ENCODE results near the gene SLC4A4. TPM values are rescaled to one million over a fixed set of nuclear protein-coding genes. Genes with fewer than 3 reads are reported as not detected.

SLC4A4 gene
- total RNA-seq, 2 experiments from 2014 or later: 0.08 to 0.14 TPM

DNA sequence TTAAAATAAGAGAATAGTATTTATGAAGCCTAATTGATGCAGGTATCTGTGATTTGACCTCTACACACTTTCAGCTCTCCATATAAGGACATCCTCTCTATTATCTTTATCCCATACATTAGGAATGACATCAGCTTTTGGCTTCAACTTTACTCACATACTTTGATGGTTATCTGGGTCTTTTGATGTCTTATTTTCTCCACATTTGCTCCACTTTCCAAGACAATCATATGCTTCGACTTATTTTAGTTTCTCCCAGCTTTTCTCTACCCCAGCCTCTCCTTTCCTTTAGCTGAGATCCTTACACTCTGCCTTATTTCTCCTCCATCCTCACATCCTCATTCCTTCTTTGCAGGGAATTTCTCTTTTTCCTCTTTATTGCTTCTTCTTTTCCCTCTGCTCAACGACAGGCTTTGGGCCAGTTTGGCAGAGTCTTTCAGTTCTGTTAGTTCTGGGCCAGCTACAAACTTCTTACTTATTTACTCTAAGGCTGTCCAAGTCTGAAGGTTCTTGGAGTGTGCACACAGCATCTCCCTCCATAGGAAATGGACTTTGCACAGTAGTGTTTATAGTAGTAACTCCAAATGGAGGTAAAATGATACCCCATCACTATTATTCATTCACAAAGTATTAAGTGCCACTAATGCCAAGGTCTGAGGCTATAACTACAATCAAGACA lies 50.5 kb downstream of the SLC4A4 start:
- no peaks in the 10 kb centered on the region for H3K36me3 ChIP-seq (ENCODE audit: insufficient read depth, low read length)
- no peak overlapping the region for H3K27ac ChIP-seq (ENCODE audit: low read depth in 1 of 2, low read length in 2 of 2)
- ChIA-PET POLR2A (no interaction called here), CTCF (no interaction called here)
- no peaks in the 10 kb centered on the region for H3K4me1 ChIP-seq (ENCODE audit: insufficient read depth, low read length)
- Mint-ChIP-seq H3K27me3 (no peaks in the 10 kb centered on the region), H3K9me3 (no peaks in the 10 kb centered on the region), H3K4me1 (ENCODE audit: low read depth) (no peaks in the 10 kb centered on the region), H3K36me3 (ENCODE audit: low read depth) (no peaks in the 10 kb centered on the region), H3K4me3 (no peak overlapping the region), H3K27ac (no peak overlapping the region)
- intact Hi-C loops (cut with DNase I, micrococcal nuclease): no loop called here
- H3K4me3 ChIP-seq (ENCODE audit: low read length): no peak overlapping the region
- H3K9me3 ChIP-seq (ENCODE audit: control insufficient read depth in 1 of 2, insufficient read depth in 1 of 2, low read length in 2 of 2): no peaks in the 10 kb centered on the region
- no peak for DNase-seq
- ATAC-seq (ENCODE audit: poor library complexity): no peak
- H3K27me3 ChIP-seq (ENCODE audit: control insufficient read depth in 1 of 2, insufficient read depth in 2 of 2, low read length in 2 of 2): peaks cover 0 to 5% of the 10 kb centered on the region in 2 experiments
- TF ChIP-seq, protein P1, sequence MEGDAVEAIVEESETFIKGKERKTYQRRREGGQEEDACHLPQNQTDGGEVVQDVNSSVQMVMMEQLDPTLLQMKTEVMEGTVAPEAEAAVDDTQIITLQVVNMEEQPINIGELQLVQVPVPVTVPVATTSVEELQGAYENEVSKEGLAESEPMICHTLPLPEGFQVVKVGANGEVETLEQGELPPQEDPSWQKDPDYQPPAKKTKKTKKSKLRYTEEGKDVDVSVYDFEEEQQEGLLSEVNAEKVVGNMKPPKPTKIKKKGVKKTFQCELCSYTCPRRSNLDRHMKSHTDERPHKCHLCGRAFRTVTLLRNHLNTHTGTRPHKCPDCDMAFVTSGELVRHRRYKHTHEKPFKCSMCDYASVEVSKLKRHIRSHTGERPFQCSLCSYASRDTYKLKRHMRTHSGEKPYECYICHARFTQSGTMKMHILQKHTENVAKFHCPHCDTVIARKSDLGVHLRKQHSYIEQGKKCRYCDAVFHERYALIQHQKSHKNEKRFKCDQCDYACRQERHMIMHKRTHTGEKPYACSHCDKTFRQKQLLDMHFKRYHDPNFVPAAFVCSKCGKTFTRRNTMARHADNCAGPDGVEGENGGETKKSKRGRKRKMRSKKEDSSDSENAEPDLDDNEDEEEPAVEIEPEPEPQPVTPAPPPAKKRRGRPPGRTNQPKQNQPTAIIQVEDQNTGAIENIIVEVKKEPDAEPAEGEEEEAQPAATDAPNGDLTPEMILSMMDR (IDR thresholded peaks at IDR 0.05): no peak

DNA sequence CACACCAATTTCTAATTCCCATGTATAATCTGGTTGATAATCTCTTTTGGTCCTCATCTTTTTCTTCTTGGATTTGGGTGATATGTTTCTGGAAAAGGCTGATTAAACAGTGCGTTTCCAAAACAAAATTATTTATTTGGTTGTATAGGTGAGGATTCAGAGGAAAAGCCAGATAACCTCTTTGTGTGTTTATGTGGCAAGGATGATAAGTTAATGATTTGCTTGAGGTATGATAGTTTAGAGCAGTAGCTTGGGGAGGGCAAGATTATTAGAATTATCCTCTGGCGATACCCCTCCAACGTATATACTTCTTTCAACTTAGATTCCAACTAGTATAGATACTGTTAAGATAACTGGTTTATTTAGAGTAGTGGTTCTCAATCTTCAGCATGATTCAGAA lies 53.3 kb downstream of the SLC4A4 start:
- Histone ChIP-seq H3K4me1 (ENCODE audit: insufficient read depth, low read length) (no peaks in the 10 kb centered on the region), H3K4me3 (ENCODE audit: low read length) (no peak overlapping the region), H3K27ac (ENCODE audit: low read depth in 1 of 2, low read length in 2 of 2) (no peak overlapping the region), H3K27me3 (ENCODE audit: control insufficient read depth in 1 of 2, insufficient read depth in 2 of 2, low read length in 2 of 2) (peaks cover 0 to 5% of the 10 kb centered on the region in 2 experiments), H3K36me3 (ENCODE audit: insufficient read depth, low read length) (no peaks in the 10 kb centered on the region), H3K9me3 (ENCODE audit: control insufficient read depth in 1 of 2, insufficient read depth in 1 of 2, low read length in 2 of 2) (no peaks in the 10 kb centered on the region)
- H3K4me1 Mint-ChIP-seq (ENCODE audit: low read depth): no peaks in the 10 kb centered on the region
- no peak for ATAC-seq (ENCODE audit: poor library complexity)
- no peaks in the 10 kb centered on the region for H3K9me3 Mint-ChIP-seq
- CTCF ChIA-PET: no interaction called here
- intact Hi-C loops (cut with DNase I, micrococcal nuclease): no loop called here
- H3K27ac Mint-ChIP-seq: no peak overlapping the region
- TF ChIP-seq, protein P1 (IDR thresholded peaks at IDR 0.05): no peak
- DNase-seq: no peak
- H3K27me3 Mint-ChIP-seq: no peaks in the 10 kb centered on the region
- no peak overlapping the region for H3K4me3 Mint-ChIP-seq
- POLR2A ChIA-PET: no interaction called here
- no peaks in the 10 kb centered on the region for H3K36me3 Mint-ChIP-seq (ENCODE audit: low read depth)

DNA sequence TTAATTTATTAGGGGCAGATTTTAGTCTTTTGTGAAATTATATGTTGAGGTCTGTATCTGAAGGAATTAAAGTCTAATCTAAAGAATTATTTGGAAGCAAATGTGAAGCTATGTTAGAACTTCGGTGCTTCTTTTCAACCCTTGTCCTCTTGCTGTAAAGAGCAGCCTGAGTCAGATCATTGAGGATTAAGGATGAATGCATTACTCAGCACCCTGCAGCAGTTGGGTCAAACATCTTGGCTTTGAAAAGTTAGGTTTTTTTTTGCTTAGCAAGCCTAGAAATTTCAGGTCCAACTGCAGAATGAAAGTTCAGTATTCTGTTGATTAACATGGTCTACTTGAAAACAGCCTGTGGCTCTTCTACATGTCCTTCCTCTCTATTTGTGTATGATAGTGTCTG lies 57.6 kb downstream of the SLC4A4 start:
- POLR2A ChIA-PET: no interaction called here
- CTCF ChIA-PET: no interaction called here
- TF ChIP-seq, protein P1 (IDR thresholded peaks at IDR 0.05): no peak
- H3K27ac ChIP-seq (ENCODE audit: low read depth in 1 of 2, low read length in 2 of 2): no peak overlapping the region
- DNase-seq: no peak
- intact Hi-C loops (cut with DNase I, micrococcal nuclease): no loop called here
- H3K4me3 ChIP-seq (ENCODE audit: low read length): no peak overlapping the region
- H3K4me1 ChIP-seq (ENCODE audit: insufficient read depth, low read length): no peaks in the 10 kb centered on the region
- H3K4me1 Mint-ChIP-seq (ENCODE audit: low read depth): no peaks in the 10 kb centered on the region
- H3K27me3 ChIP-seq (ENCODE audit: control insufficient read depth in 1 of 2, insufficient read depth in 2 of 2, low read length in 2 of 2): no peaks in the 10 kb centered on the region
- no peak overlapping the region for H3K27ac Mint-ChIP-seq
- H3K9me3 ChIP-seq (ENCODE audit: control insufficient read depth in 1 of 2, insufficient read depth in 1 of 2, low read length in 2 of 2): no peaks in the 10 kb centered on the region
- H3K4me3 Mint-ChIP-seq: no peak overlapping the region
- no peaks in the 10 kb centered on the region for H3K27me3 Mint-ChIP-seq
- H3K9me3 Mint-ChIP-seq: no peaks in the 10 kb centered on the region
- H3K36me3 Mint-ChIP-seq (ENCODE audit: low read depth): no peaks in the 10 kb centered on the region
- no peaks in the 10 kb centered on the region for H3K36me3 ChIP-seq (ENCODE audit: insufficient read depth, low read length)
- ATAC-seq (ENCODE audit: poor library complexity): no peak

Data from CD4-positive, alpha-beta T cell (primary cell).